HFFc6 (cell line): ENCODE measurements around the gene MMP14. TPM values are rescaled to one million over a fixed set of nuclear protein-coding genes. Genes with fewer than 3 reads are reported as not detected.

Source experiments
- DNase-seq: peaks from one replicate; pipeline ENCODE4 v3.0.0-alpha.2; 2018
- H3K27ac Mint-ChIP-seq: 2 replicates; pipeline ENCODE4 v1.8.0; 2020; ENCODE audit warnings: mild to moderate bottlenecking, mixed read lengths
- H3K27me3 Mint-ChIP-seq: 2 replicates; pipeline ENCODE4 v1.8.0; 2021; ENCODE audit warnings: mild to moderate bottlenecking, moderate library complexity, mixed read lengths; ENCODE audit not compliant: insufficient read depth
- H3K36me3 Mint-ChIP-seq: 2 replicates; pipeline ENCODE4 v1.8.0; 2021; ENCODE audit warnings: low read depth, mixed read lengths
- H3K4me1 Mint-ChIP-seq: 2 replicates; pipeline ENCODE4 v1.8.0; 2020; ENCODE audit warnings: low read depth, mixed read lengths
- H3K4me3 Mint-ChIP-seq: 2 replicates; pipeline ENCODE4 v1.8.0; 2020; ENCODE audit warnings: mild to moderate bottlenecking, moderate library complexity, mixed read lengths
- H3K9me3 Mint-ChIP-seq: 2 replicates; pipeline ENCODE4 v1.8.0; 2020; ENCODE audit warnings: mild to moderate bottlenecking, mixed read lengths
- CTCF ChIP-seq: fragments of 200-600 bp; sonication (generic); IDR thresholded peaks from 2 replicates; pipeline ENCODE4 v1.5.0; 2021; ENCODE audit warnings: antibody characterized with exemption, mild to moderate bottlenecking
- total RNA-seq, 6 experiments: library from RNA; stranded (reverse); fragmentation: NEBNext Ultra II Directional; extraction: Animal tissue kit (Norgen Biotek cat#: 25700); gene quantifications; 2 replicates in 1 of 6; 3 replicates in 5 of 6; pipeline ENCODE4 v1.2.3, GENCODE V29; 2021

MMP14 gene
- total RNA-seq, 6 experiments from 2014 or later: 284 to 322 (median 298) TPM

GRCh38 chr14:22887990-22888378 lies 51.6 kb downstream of the MMP14 start:
- no peak for TF ChIP-seq CTCF
- no peak for DNase-seq
- H3K4me3 Mint-ChIP-seq: peak overlapping the region; percentile 93
- H3K36me3 Mint-ChIP-seq: no peaks in the 10 kb centered on the region
- peak overlapping the region; percentile 90; the same call in 1 of the 2 replicates for H3K27ac Mint-ChIP-seq
- no peaks in the 10 kb centered on the region for H3K9me3 Mint-ChIP-seq
- peaks cover 35% of the 10 kb centered on the region for H3K4me1 Mint-ChIP-seq
- H3K27me3 Mint-ChIP-seq: peaks cover 2% of the 10 kb centered on the region

- Mint-ChIP-seq H3K36me3 (no peaks in the 10 kb centered on the region), H3K9me3 (no peaks in the 10 kb centered on the region), H3K27ac (no peak overlapping the region), H3K27me3 (peaks cover 2% of the 10 kb centered on the region), H3K4me1 (peaks cover 30% of the 10 kb centered on the region), H3K4me3 (no peak overlapping the region)
- TF ChIP-seq CTCF: no peak
- no peak for DNase-seq
Measured at GRCh38 chr14:22888662-22889061, 52.3 kb downstream of the MMP14 start.

GRCh38 chr14:22890416-22890815 lies 54.0 kb downstream of the MMP14 start:
- Mint-ChIP-seq H3K36me3 (no peaks in the 10 kb centered on the region), H3K27me3 (no peaks in the 10 kb centered on the region; the same call in 1 of the 2 replicates), H3K4me1 (peaks cover 30% of the 10 kb centered on the region), H3K4me3 (no peak overlapping the region), H3K27ac (no peak overlapping the region), H3K9me3 (no peaks in the 10 kb centered on the region)
- TF ChIP-seq CTCF: no peak
- no peak for DNase-seq

GRCh38 chr14:22892488-22892887 lies 56.1 kb downstream of the MMP14 start:
- no peaks in the 10 kb centered on the region for H3K9me3 Mint-ChIP-seq
- H3K27ac Mint-ChIP-seq: no peak overlapping the region
- H3K4me1 Mint-ChIP-seq: peaks cover 23% of the 10 kb centered on the region
- H3K36me3 Mint-ChIP-seq: no peaks in the 10 kb centered on the region
- DNase-seq: no peak
- no peak for TF ChIP-seq CTCF
- H3K4me3 Mint-ChIP-seq: no peak overlapping the region
- H3K27me3 Mint-ChIP-seq: no peaks in the 10 kb centered on the region; the same call in 1 of the 2 replicates

- TF ChIP-seq CTCF: no peak
- Mint-ChIP-seq H3K36me3 (no peaks in the 10 kb centered on the region), H3K27me3 (no peaks in the 10 kb centered on the region; the same call in 1 of the 2 replicates), H3K4me1 (peaks cover 26% of the 10 kb centered on the region), H3K27ac (no peak overlapping the region), H3K9me3 (no peaks in the 10 kb centered on the region), H3K4me3 (no peak overlapping the region)
- no peak for DNase-seq
Measured at GRCh38 chr14:22893706-22894105, 57.3 kb downstream of the MMP14 start.

- H3K4me1 Mint-ChIP-seq: peaks cover 34% of the 10 kb centered on the region
- H3K4me3 Mint-ChIP-seq: no peak overlapping the region
- no peaks in the 10 kb centered on the region for H3K9me3 Mint-ChIP-seq
- no peak for DNase-seq
- H3K27me3 Mint-ChIP-seq: no peaks in the 10 kb centered on the region
- H3K27ac Mint-ChIP-seq: no peak overlapping the region
- H3K36me3 Mint-ChIP-seq: no peaks in the 10 kb centered on the region
- TF ChIP-seq CTCF: no peak
Measured at GRCh38 chr14:22895402-22895801, 59.0 kb downstream of the MMP14 start.
